Measurements from ENCODE around the gene GPN2. TPM values are rescaled to one million over a fixed set of nuclear protein-coding genes. Genes with fewer than 3 reads are reported as not detected.

GPN2 gene
- total RNA-seq: 10 to 100 TPM; 10.4 to 17.3 (median 12.8) TPM

DNA sequence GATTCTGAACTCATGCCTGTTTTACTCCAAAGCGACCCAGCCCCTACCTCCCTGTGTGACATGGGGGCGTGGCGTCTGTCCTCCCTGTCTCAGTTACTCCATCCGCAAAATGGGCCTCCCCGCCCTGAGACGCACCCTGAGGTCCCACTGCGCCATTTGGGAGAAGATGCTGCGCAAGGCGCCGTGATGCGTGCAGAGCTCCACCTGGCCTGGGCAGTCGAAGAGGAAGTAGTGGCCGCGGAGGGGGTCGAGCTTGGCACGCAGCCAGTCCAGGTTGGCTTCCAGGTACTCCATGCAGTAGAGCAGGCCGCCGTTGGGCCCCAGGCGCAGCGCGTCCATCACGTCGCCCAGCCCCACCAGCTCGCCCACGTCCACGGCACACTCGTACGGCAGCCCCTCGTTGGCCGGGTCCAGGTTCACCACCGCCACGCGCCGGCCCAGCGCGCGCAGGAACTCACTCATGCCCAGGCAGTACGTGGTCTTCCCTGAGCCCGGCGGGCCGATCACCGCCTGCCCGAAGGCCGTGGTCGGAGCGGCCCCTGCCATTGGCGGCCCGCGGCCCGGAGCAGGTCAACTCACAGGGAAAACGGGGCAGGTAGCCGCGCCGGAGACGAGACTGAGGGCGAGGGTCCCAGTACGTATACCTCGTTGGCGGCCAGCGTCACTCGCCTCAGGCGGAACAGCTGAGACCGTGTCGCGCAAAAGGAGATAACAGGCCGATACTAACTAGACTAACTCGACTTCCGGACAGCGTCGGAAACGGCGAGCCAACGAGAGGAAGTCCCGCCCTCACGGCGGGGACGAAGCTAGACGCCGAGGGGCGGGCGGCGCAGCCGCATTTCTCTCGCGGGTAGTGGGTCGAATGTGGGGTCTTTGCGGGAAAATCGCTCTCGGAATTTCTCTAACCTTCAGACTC, at the start of gene GPN2:
Gene GPN2 (minus strand): TSS at position 733 of the 916 bp plus-strand sequence. CDS start 187 bp downstream, at position 546.
- Histone ChIP-seq H3K9me3 (no peaks in the 10 kb centered on the region), H3K4me1 (peaks cover 3 to 38% (median 17%) of the 10 kb centered on the region in 3 donors), H3K27ac (peak within 1 kb of the TSS; percentile 79 to 98 (median 90)), H3K27me3 (no peaks in the 10 kb centered on the region), H3K36me3 (peaks cover 0 to 82% of the 10 kb centered on the region in 2 donors), H3K4me3 (peak within 1 kb of the TSS; percentile 67 to 96)
- ATAC-seq: peak; percentile 89
- TF ChIP-seq POLR2AphosphoS5 (IDR thresholded peaks at IDR 0.05): peak; percentile 89
- TF ChIP-seq, protein P1, sequence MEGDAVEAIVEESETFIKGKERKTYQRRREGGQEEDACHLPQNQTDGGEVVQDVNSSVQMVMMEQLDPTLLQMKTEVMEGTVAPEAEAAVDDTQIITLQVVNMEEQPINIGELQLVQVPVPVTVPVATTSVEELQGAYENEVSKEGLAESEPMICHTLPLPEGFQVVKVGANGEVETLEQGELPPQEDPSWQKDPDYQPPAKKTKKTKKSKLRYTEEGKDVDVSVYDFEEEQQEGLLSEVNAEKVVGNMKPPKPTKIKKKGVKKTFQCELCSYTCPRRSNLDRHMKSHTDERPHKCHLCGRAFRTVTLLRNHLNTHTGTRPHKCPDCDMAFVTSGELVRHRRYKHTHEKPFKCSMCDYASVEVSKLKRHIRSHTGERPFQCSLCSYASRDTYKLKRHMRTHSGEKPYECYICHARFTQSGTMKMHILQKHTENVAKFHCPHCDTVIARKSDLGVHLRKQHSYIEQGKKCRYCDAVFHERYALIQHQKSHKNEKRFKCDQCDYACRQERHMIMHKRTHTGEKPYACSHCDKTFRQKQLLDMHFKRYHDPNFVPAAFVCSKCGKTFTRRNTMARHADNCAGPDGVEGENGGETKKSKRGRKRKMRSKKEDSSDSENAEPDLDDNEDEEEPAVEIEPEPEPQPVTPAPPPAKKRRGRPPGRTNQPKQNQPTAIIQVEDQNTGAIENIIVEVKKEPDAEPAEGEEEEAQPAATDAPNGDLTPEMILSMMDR (IDR thresholded peaks at IDR 0.05): no peak
- peak; percentile 58 to 64 for TF ChIP-seq POLR2A (IDR thresholded peaks at IDR 0.05)
- 1 to 3% methylated on average over 8 to 21 of the region's 89 CpGs for WGBS, 2 donors (ENCODE audit: low coverage in 1 of 2)

DNA sequence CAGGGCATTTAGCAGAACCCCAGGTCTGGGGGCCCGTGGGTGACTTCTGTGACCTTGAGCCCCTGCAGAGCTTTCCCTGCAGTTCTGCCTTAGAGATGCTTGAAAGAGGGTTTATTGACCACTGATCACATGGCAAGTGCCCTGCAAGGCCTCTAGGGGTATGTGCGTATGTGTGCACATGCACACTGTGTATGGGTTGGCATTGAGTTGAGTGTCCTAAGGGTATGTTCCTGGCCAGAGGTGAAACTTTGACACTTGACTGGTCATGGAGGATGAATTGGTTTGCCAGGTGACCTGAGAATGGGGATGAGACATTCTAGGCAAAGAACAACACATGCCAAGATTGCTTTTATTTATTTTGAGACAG, 48.6 kb upstream of the GPN2 start:
- TF ChIP-seq POLR2A (IDR thresholded peaks at IDR 0.05): no peak
- Histone ChIP-seq H3K27ac (no peak overlapping the region), H3K36me3 (peaks cover 0 to 78% of the 10 kb centered on the region in 2 donors), H3K4me1 (no peaks in the 10 kb centered on the region), H3K4me3 (no peak overlapping the region), H3K9me3 (no peaks in the 10 kb centered on the region), H3K27me3 (no peaks in the 10 kb centered on the region)
- ATAC-seq: no peak
- WGBS, 2 donors (ENCODE audit: low coverage in 1 of 2): 86% methylated on average over 1 of the region's 2 CpGs; no CpG with 5 or more reads in 1 of the 2 donors

DNA sequence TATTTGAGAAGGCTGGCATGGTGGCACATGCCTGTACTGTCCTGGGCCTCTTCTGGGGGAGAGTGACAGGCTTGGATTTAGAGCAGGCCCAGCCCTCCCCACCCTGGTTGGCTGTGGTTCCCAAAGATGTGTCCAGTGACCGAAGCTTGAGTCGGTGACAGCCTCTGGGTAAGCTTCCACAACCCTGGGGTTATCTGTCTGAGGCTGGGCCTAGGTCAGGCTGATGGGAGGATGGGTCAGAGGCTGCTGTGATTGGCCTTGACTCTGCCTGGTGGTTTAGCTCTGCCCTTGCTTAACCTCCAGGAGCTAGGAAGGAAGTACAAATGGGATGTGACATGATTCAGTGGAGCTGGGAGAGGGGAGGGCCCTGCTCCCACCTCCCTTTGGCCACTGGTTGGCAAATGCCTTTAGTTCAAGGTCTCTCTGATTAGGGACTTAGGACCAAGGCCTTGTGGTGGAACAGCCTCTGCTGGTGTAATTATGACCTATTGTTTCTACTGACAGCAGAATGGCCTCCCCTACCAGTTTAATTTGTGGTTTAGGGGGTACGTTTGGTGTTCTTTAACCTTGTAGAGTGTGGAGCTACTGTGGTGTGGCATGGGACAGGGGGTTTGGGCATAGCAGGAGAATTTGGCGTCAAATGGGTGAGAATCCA, 48.0 kb upstream of the GPN2 start:
- H3K36me3 ChIP-seq: peaks cover 0 to 78% of the 10 kb centered on the region in 2 donors

DNA sequence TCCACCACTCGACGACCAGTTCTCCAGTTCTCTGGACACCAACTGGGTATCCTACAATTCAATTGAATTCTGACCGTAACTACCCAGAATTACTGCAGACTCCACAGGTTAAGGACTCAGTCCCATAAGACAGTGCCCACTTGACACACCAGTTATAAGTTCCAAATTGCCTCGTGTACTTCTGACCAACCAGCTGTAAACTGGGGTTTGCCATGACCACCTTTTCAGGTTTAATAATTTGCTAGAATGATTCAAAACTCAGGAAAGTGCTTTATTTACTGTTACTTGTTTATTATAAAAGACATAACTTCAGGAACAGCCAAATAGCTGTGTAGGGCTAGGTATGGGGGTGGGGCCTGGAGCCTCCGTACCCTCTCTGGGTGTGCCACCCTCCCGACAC, 46.7 kb upstream of the GPN2 start:
- no peak for TF ChIP-seq POLR2AphosphoS5 (IDR thresholded peaks at IDR 0.05)
- TF ChIP-seq POLR2A (IDR thresholded peaks at IDR 0.05): no peak
- TF ChIP-seq, protein P1 (IDR thresholded peaks at IDR 0.05): no peak
- TF ChIP-seq EP300 (IDR thresholded peaks at IDR 0.05): no peak
- H3K9me3 ChIP-seq: no peaks in the 10 kb centered on the region
- 72 to 98% methylated on average over 4 to 6 of the region's 6 CpGs for WGBS, 2 donors (ENCODE audit: low coverage in 1 of 2)
- no peak overlapping the region for H3K4me3 ChIP-seq
- H3K27me3 ChIP-seq: no peaks in the 10 kb centered on the region
- H3K36me3 ChIP-seq: peaks cover 0 to 77% of the 10 kb centered on the region in 2 donors
- no peak overlapping the region for H3K27ac ChIP-seq
- no peak for ATAC-seq
- no peaks in the 10 kb centered on the region for H3K4me1 ChIP-seq

More for the DNA sequence above, 48.0 kb upstream of the GPN2 start:
- ATAC-seq: no peak
- Histone ChIP-seq H3K27me3 (no peaks in the 10 kb centered on the region), H3K9me3 (no peaks in the 10 kb centered on the region), H3K4me3 (no peak overlapping the region), H3K4me1 (no peaks in the 10 kb centered on the region), H3K27ac (no peak overlapping the region)
- no CpG with 5 or more reads among the region's 4 CpGs for WGBS, 2 donors (ENCODE audit: low coverage in 1 of 2)
- TF ChIP-seq POLR2A (IDR thresholded peaks at IDR 0.05) (no peak), EP300 (IDR thresholded peaks at IDR 0.05) (no peak), POLR2AphosphoS5 (IDR thresholded peaks at IDR 0.05) (no peak)
- TF ChIP-seq, protein P1 (IDR thresholded peaks at IDR 0.05): no peak

DNA sequence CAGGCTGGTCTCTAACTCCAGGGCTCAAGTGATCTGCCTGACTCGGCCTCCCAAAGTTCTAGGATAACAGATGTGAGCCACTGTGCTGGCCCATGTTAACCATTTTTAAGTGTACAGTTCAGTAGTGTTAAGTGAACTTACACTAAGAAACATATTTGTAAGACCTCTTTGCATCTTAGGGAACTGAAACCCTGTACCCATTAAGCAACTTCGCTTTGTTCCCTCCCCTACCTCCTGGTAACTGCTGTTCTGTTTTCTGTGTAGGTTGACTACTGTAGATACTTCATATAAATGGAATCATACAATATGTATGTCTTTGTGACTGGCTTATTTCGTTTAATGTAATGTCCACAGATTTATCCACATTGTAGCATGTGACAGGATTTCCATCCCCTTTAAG, 42.4 kb upstream of the GPN2 start:
- TF ChIP-seq EP300 (IDR thresholded peaks at IDR 0.05) (no peak), POLR2A (IDR thresholded peaks at IDR 0.05) (no peak), POLR2AphosphoS5 (IDR thresholded peaks at IDR 0.05) (no peak)
- TF ChIP-seq, protein P1 (IDR thresholded peaks at IDR 0.05): no peak
- Histone ChIP-seq H3K36me3 (peaks cover 0 to 94% of the 10 kb centered on the region in 2 donors), H3K4me1 (no peaks in the 10 kb centered on the region), H3K4me3 (no peak overlapping the region), H3K27ac (no peak overlapping the region), H3K27me3 (no peaks in the 10 kb centered on the region), H3K9me3 (no peaks in the 10 kb centered on the region)
- ATAC-seq: no peak
- WGBS, 2 donors (ENCODE audit: low coverage in 1 of 2): 78 to 100% methylated on average over 3 of the region's 3 CpGs
